Germinal center (tissue), 1 donor: ENCODE results near the gene TBC1D2.

Experiments
- DNase-seq: peaks from one replicate; pipeline ENCODE4 v3.0.0; 2012; ENCODE audit warnings: mixed read lengths, low spot score

The TBC1D2 gene

GRCh38 chr9:98215821-98216220 is 39.6 kb downstream of the TBC1D2 start:
- no peak for DNase-seq

GRCh38 chr9:98215271-98215670 is 40.2 kb downstream of the TBC1D2 start:
- no peak for DNase-seq

- DNase-seq: no peak
Observed at GRCh38 chr9:98214811-98215210, 40.6 kb downstream of the TBC1D2 start.

- no peak for DNase-seq
Observed at GRCh38 chr9:98211260-98211659, 44.2 kb downstream of the TBC1D2 start.

- no peak for DNase-seq
Observed at GRCh38 chr9:98210435-98210834, 45.0 kb downstream of the TBC1D2 start.

GRCh38 chr9:98209530-98209929 is 45.9 kb downstream of the TBC1D2 start:
- no peak for DNase-seq

GRCh38 chr9:98208635-98209034 is 46.8 kb downstream of the TBC1D2 start:
- DNase-seq: no peak

GRCh38 chr9:98207606-98208005 is 47.8 kb downstream of the TBC1D2 start:
- DNase-seq: no peak

- no peak for DNase-seq
Observed at GRCh38 chr9:98206754-98207153, 48.7 kb downstream of the TBC1D2 start.

GRCh38 chr9:98204692-98205091 is 50.8 kb downstream of the TBC1D2 start:
- DNase-seq: no peak

- DNase-seq: no peak
Observed at GRCh38 chr9:98203153-98203552, 52.3 kb downstream of the TBC1D2 start.

- no peak for DNase-seq
Observed at GRCh38 chr9:98202252-98202651, 53.2 kb downstream of the TBC1D2 start.

GRCh38 chr9:98201749-98202148 is 53.7 kb downstream of the TBC1D2 start:
- DNase-seq: no peak

GRCh38 chr9:98201102-98201501 is 54.3 kb downstream of the TBC1D2 start:
- DNase-seq: peak; percentile 25

- DNase-seq: no peak
Observed at GRCh38 chr9:98199388-98200033, 55.9 kb downstream of the TBC1D2 start.

- no peak for DNase-seq
Observed at GRCh38 chr9:98195671-98196070, 59.8 kb downstream of the TBC1D2 start.

GRCh38 chr9:98193336-98193944 is 62.0 kb downstream of the TBC1D2 start:
- DNase-seq: no peak

GRCh38 chr9:98192503-98193335 is 62.7 kb downstream of the TBC1D2 start, which contains the start of gene CORO2A:
TSS of gene CORO2A (minus strand) at chr9:98192637. CDS start at chr9:98157660, 34,977 bp downstream.
- DNase-seq: peak; percentile 84

GRCh38 chr9:98191671-98192502 is 63.6 kb downstream of the TBC1D2 start:
- DNase-seq: peak; percentile 23

GRCh38 chr9:98191181-98191608 is 64.3 kb downstream of the TBC1D2 start:
- no peak for DNase-seq

GRCh38 chr9:98190757-98191105 is 64.7 kb downstream of the TBC1D2 start:
- no peak for DNase-seq

- no peak for DNase-seq
Observed at GRCh38 chr9:98189412-98189811, 66.0 kb downstream of the TBC1D2 start.
